ENCODE results near the gene PRRC2C. TPM values are rescaled to one million over a fixed set of nuclear protein-coding genes. Genes with fewer than 3 reads are reported as not detected.

Gene PRRC2C
- total RNA-seq, 1 donor from 2014 or later = 155 TPM

DNA sequence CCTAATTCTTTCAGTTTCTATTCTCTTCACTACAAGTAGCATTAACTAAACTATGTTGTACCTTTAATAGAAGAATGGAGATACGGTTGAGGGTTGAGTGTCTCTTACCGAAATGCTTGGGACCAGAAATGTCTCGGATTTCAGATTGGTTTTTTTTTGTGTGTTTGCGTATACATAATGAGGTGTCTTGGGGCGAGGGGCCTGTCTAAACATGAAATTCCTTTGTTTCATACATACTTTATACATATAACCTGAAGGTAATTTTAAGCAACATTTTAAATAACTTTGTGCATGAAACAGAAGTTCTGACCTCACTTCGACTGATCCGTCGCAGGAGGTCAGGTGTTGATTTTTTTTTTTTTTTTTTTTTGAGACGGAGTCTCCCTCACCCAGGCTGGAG is 100.4 kb downstream of the PRRC2C start:
- Histone ChIP-seq H3K36me3 (peaks cover 100% of the 10 kb centered on the region), H3K4me1 (no peaks in the 10 kb centered on the region), H3K27ac (no peak overlapping the region), H3K27me3 (no peaks in the 10 kb centered on the region), H3K4me3 (no peak overlapping the region), H3K9me3 (no peaks in the 10 kb centered on the region)
- intact Hi-C loops (cut with DNase I) = no loop called here
- DNase-seq (no peak), ATAC-seq (no peak)
- TF ChIP-seq, protein P1, sequence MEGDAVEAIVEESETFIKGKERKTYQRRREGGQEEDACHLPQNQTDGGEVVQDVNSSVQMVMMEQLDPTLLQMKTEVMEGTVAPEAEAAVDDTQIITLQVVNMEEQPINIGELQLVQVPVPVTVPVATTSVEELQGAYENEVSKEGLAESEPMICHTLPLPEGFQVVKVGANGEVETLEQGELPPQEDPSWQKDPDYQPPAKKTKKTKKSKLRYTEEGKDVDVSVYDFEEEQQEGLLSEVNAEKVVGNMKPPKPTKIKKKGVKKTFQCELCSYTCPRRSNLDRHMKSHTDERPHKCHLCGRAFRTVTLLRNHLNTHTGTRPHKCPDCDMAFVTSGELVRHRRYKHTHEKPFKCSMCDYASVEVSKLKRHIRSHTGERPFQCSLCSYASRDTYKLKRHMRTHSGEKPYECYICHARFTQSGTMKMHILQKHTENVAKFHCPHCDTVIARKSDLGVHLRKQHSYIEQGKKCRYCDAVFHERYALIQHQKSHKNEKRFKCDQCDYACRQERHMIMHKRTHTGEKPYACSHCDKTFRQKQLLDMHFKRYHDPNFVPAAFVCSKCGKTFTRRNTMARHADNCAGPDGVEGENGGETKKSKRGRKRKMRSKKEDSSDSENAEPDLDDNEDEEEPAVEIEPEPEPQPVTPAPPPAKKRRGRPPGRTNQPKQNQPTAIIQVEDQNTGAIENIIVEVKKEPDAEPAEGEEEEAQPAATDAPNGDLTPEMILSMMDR (IDR thresholded peaks at IDR 0.05) = no peak

DNA sequence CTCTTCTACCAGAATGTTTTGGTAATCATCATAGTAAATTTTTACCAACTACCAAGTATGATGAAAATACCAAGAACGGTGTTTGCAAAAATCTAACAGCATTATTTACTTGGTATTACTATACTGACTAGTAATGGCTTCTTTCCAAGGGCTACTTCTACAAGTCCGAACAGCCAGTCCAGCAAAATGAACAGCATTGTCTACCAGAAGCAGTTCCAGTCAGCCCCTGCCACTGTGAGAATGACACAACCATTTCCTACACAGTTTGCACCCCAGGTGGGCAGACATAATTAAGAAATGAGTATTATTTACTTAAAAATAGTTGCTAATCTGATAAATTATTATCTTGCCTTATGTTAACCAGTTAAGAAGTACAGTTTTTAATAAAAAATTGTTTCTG is 102.9 kb downstream of the PRRC2C start:
- Histone ChIP-seq H3K36me3 (peaks cover 100% of the 10 kb centered on the region), H3K27ac (no peak overlapping the region), H3K27me3 (no peaks in the 10 kb centered on the region), H3K4me3 (no peak overlapping the region), H3K9me3 (no peaks in the 10 kb centered on the region), H3K4me1 (no peaks in the 10 kb centered on the region)
- intact Hi-C loops (cut with DNase I) = no loop called here
- DNase-seq = no peak
- no peak for ATAC-seq
- TF ChIP-seq, protein P1 (IDR thresholded peaks at IDR 0.05) = no peak

DNA sequence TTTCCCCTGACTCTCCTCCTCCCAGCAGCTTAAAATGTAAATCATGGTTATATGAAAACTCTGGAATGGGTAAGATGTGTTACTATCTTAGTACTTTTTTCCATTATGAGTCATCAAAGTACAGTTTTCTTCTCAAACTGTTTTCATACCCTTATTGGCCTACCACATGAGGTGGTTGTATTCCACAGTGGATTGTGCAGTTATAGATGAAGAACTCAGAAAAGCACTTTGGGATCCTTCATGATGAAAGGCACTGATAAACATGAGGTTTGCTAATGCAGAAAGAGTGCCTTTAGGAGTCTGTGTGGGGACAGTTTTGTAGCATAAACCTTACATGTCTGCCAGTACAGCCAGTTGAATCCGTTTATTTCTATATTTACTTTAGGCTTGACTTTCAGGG is 104.7 kb downstream of the PRRC2C start:
- ATAC-seq = no peak
- no peak overlapping the region for H3K4me3 ChIP-seq
- intact Hi-C loops (cut with DNase I) = no loop called here
- H3K27me3 ChIP-seq = no peaks in the 10 kb centered on the region
- no peaks in the 10 kb centered on the region for H3K9me3 ChIP-seq
- DNase-seq = no peak
- no peak overlapping the region for H3K27ac ChIP-seq
- peaks cover 92% of the 10 kb centered on the region for H3K36me3 ChIP-seq
- TF ChIP-seq, protein P1 (IDR thresholded peaks at IDR 0.05) = no peak
- H3K4me1 ChIP-seq = no peaks in the 10 kb centered on the region

DNA sequence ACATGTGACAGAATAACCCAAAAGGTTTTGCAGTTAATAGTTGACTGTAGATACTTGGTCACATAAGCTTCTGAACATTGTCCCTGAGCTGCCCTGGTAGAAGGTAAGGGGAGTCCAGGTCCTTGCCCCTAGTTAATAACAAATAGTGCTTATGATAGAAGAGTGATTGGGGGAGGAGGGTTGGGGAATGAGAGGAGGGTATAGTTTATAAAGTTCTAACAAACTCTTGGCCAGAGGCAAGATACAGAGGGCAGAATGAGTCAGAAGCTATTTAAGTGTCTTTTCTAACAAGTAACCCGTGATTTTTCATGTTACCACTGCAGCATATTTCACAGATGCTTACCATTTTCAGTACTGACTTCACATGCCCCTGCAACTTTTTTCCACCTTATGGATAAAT is 110.0 kb downstream of the PRRC2C start:
- no peaks in the 10 kb centered on the region for H3K9me3 ChIP-seq
- no peak overlapping the region for H3K4me3 ChIP-seq
- DNase-seq (no peak), ATAC-seq (no peak)
- H3K4me1 ChIP-seq = no peaks in the 10 kb centered on the region
- no peak overlapping the region for H3K27ac ChIP-seq
- intact Hi-C loops (cut with DNase I) = no loop called here
- TF ChIP-seq, protein P1 (IDR thresholded peaks at IDR 0.05) = no peak
- H3K27me3 ChIP-seq = no peaks in the 10 kb centered on the region
- peaks cover 39% of the 10 kb centered on the region for H3K36me3 ChIP-seq

DNA sequence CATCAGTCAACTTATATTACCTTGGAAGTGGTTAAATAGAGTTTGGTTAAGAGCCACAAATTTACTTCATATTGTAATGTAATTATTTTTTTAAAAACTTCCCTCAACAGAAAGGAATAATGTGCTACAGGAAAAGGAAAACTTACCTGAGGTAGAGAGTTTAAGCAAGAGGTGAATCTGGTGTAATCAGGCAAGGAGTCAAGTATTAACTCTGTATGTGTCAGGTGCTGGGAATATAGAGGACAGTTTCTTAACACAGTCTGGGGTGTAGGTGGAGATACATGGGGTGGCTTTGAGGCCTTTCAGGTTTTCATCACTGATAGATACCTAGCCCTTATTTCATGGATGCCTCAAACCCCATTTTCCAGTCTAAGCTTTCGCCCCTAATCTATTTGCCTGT is 110.8 kb downstream of the PRRC2C start:
- Histone ChIP-seq H3K9me3 (no peaks in the 10 kb centered on the region), H3K36me3 (peaks cover 31% of the 10 kb centered on the region), H3K27ac (no peak overlapping the region), H3K4me1 (no peaks in the 10 kb centered on the region), H3K27me3 (no peaks in the 10 kb centered on the region), H3K4me3 (no peak overlapping the region)
- DNase-seq = no peak
- peak; percentile 52 for ATAC-seq
- TF ChIP-seq, protein P1 (IDR thresholded peaks at IDR 0.05) = no peak
- intact Hi-C loops (cut with DNase I) = no loop called here

DNA sequence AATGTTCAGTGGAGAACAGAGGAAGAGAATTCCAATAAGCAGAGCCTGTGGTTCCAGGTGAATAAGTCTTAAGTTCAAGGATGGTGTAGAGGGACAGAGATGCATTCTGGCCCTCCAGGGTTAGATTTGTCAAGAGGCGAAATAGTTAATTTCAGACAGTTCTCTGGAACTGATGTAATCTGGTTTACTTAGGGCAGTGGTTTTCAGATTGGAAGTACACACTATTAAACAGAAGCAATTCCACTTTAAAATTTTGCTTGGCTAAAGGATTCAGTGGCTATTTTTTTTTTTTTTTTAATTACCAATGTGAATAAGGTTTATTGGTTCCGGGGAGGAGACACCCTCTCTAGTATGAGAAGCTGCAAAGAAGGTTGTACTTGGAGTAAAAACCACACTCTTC is 111.4 kb downstream of the PRRC2C start:
- Histone ChIP-seq H3K27ac (no peak overlapping the region), H3K4me3 (no peak overlapping the region), H3K4me1 (no peaks in the 10 kb centered on the region), H3K27me3 (no peaks in the 10 kb centered on the region), H3K36me3 (peaks cover 25% of the 10 kb centered on the region), H3K9me3 (no peaks in the 10 kb centered on the region)
- TF ChIP-seq, protein P1 (IDR thresholded peaks at IDR 0.05) = no peak
- DNase-seq (no peak), ATAC-seq (no peak)
- intact Hi-C loops (cut with DNase I) = no loop called here
